Measurements from ENCODE around the gene CBLC.

- no peak; the same call in 1 of the 2 replicates for TF ChIP-seq CTCF (conservative IDR thresholded peaks at IDR 0.05; ENCODE audit: low read depth, low read length)
- TF ChIP-seq EZH2phosphoT487 (IDR thresholded peaks at IDR 0.05; ENCODE audit: borderline replicate concordance, low read length): no peak
Measured at GRCh38 chr19:44782729-44783128, 5.0 kb downstream of the CBLC start.
